Effector memory CD8-positive, alpha-beta T cell (primary cell): ENCODE data around the gene FGF18.

Source experiments
- ATAC-seq: fragments of 150-1000 bp; cut with Tn5 transposase; replicated peaks from 2 replicates; pipeline ENCODE4 v1.10.0; 2021; ENCODE audit warnings: mild to moderate bottlenecking, moderate library complexity
- DNase-seq, 3 experiments: peaks; one replicate each; pipeline ENCODE4 v3.0.0; 2021
- H3K27ac Mint-ChIP-seq, 2 donors: one replicate each; pipeline ENCODE4 v1.8.0; 2022; ENCODE audit warnings: mild to moderate bottlenecking in 2 of 2, mixed read lengths in 2 of 2, moderate library complexity in 2 of 2
- H3K27me3 Mint-ChIP-seq, 2 donors: one replicate each; pipeline ENCODE4 v1.8.0; 2022; ENCODE audit warnings: mixed read lengths in 2 of 2
- H3K36me3 Mint-ChIP-seq: one replicate; pipeline ENCODE4 v1.8.0; 2022; ENCODE audit warnings: mild to moderate bottlenecking, moderate library complexity, mixed read lengths; ENCODE audit not compliant: insufficient read depth
- H3K4me1 Mint-ChIP-seq, 2 donors: one replicate each; pipeline ENCODE4 v1.8.0; 2022; ENCODE audit warnings: low read depth in 2 of 2, mixed read lengths in 2 of 2
- H3K4me3 Mint-ChIP-seq, 2 donors: one replicate each; pipeline ENCODE4 v1.8.0; 2022; ENCODE audit warnings: mild to moderate bottlenecking in 2 of 2, mixed read lengths in 2 of 2, moderate library complexity in 2 of 2
- H3K9me3 Mint-ChIP-seq, 2 donors: one replicate each; pipeline ENCODE4 v1.8.0; 2022; ENCODE audit warnings: mixed read lengths in 2 of 2

Gene FGF18

GRCh38 chr5:171480239-171480638 lies 60.8 kb downstream of the FGF18 start:
- no peak overlapping the region for H3K27ac Mint-ChIP-seq
- no peaks in the 10 kb centered on the region for H3K9me3 Mint-ChIP-seq
- peaks cover 3% of the 10 kb centered on the region for H3K36me3 Mint-ChIP-seq
- peaks cover 4 to 5% of the 10 kb centered on the region in 2 donors for H3K4me1 Mint-ChIP-seq
- no peak for DNase-seq
- ATAC-seq = no peak
- H3K4me3 Mint-ChIP-seq = no peak overlapping the region
- peaks cover 32 to 38% of the 10 kb centered on the region in 2 donors for H3K27me3 Mint-ChIP-seq

- H3K9me3 Mint-ChIP-seq = no peaks in the 10 kb centered on the region
- H3K4me1 Mint-ChIP-seq = peaks cover 4 to 5% of the 10 kb centered on the region in 2 donors
- peaks cover 3% of the 10 kb centered on the region for H3K36me3 Mint-ChIP-seq
- DNase-seq (no peak), ATAC-seq (no peak)
- no peak overlapping the region for H3K4me3 Mint-ChIP-seq
- peaks cover 19 to 47% of the 10 kb centered on the region in 2 donors for H3K27me3 Mint-ChIP-seq
- H3K27ac Mint-ChIP-seq = no peak overlapping the region
Measured at GRCh38 chr5:171481571-171482433, 62.4 kb downstream of the FGF18 start.

GRCh38 chr5:171482434-171482730 lies 62.9 kb downstream of the FGF18 start:
- H3K36me3 Mint-ChIP-seq = peaks cover 3% of the 10 kb centered on the region
- H3K27ac Mint-ChIP-seq = no peak overlapping the region
- H3K4me3 Mint-ChIP-seq = no peak overlapping the region
- H3K4me1 Mint-ChIP-seq = peaks cover 4 to 5% of the 10 kb centered on the region in 2 donors
- no peaks in the 10 kb centered on the region for H3K9me3 Mint-ChIP-seq
- ATAC-seq = no peak
- peaks cover 16 to 52% of the 10 kb centered on the region in 2 donors for H3K27me3 Mint-ChIP-seq
- no peak for DNase-seq

GRCh38 chr5:171483551-171484135 lies 64.2 kb downstream of the FGF18 start:
- ATAC-seq (no peak), DNase-seq (no peak)
- Mint-ChIP-seq H3K4me1 (peaks cover 4 to 5% of the 10 kb centered on the region in 2 donors), H3K36me3 (peaks cover 3% of the 10 kb centered on the region), H3K27ac (no peak overlapping the region), H3K9me3 (no peaks in the 10 kb centered on the region), H3K4me3 (no peak overlapping the region), H3K27me3 (peaks cover 22 to 59% of the 10 kb centered on the region in 2 donors)

GRCh38 chr5:171484460-171484899 lies 65.0 kb downstream of the FGF18 start:
- H3K27me3 Mint-ChIP-seq = peaks cover 24 to 66% of the 10 kb centered on the region in 2 donors
- H3K27ac Mint-ChIP-seq = no peak overlapping the region
- peak; percentile 21 to 44 (median 25) for DNase-seq
- H3K9me3 Mint-ChIP-seq = no peaks in the 10 kb centered on the region
- H3K4me1 Mint-ChIP-seq = peaks cover 4 to 5% of the 10 kb centered on the region in 2 donors
- peaks cover 3% of the 10 kb centered on the region for H3K36me3 Mint-ChIP-seq
- peak; percentile 39 for ATAC-seq
- H3K4me3 Mint-ChIP-seq = no peak overlapping the region

GRCh38 chr5:171485668-171486067 lies 66.2 kb downstream of the FGF18 start:
- Mint-ChIP-seq H3K4me1 (peaks cover 0 to 5% of the 10 kb centered on the region in 2 donors), H3K9me3 (no peaks in the 10 kb centered on the region), H3K27ac (no peak overlapping the region), H3K4me3 (no peak overlapping the region), H3K27me3 (peaks cover 24 to 66% of the 10 kb centered on the region in 2 donors), H3K36me3 (peaks cover 3% of the 10 kb centered on the region)
- DNase-seq = no peak
- ATAC-seq = no peak

GRCh38 chr5:171486613-171487012 lies 67.2 kb downstream of the FGF18 start:
- no peaks in the 10 kb centered on the region for H3K9me3 Mint-ChIP-seq
- peaks cover 23 to 63% of the 10 kb centered on the region in 2 donors for H3K27me3 Mint-ChIP-seq
- H3K27ac Mint-ChIP-seq = no peak overlapping the region
- peaks cover 0 to 5% of the 10 kb centered on the region in 2 donors for H3K4me1 Mint-ChIP-seq
- peaks cover 3% of the 10 kb centered on the region for H3K36me3 Mint-ChIP-seq
- no peak overlapping the region for H3K4me3 Mint-ChIP-seq
- DNase-seq (no peak), ATAC-seq (no peak)

GRCh38 chr5:171488876-171489275 lies 69.4 kb downstream of the FGF18 start:
- peaks cover 0 to 5% of the 10 kb centered on the region in 2 donors for H3K4me1 Mint-ChIP-seq
- no peak for ATAC-seq
- H3K36me3 Mint-ChIP-seq = peaks cover 3% of the 10 kb centered on the region
- no peak overlapping the region for H3K4me3 Mint-ChIP-seq
- H3K9me3 Mint-ChIP-seq = no peaks in the 10 kb centered on the region
- DNase-seq = no peak
- H3K27ac Mint-ChIP-seq = no peak overlapping the region
- H3K27me3 Mint-ChIP-seq = peaks cover 20 to 51% of the 10 kb centered on the region in 2 donors

GRCh38 chr5:171492781-171493180 lies 73.3 kb downstream of the FGF18 start:
- Mint-ChIP-seq H3K27ac (no peak overlapping the region), H3K27me3 (peaks cover 19 to 42% of the 10 kb centered on the region in 2 donors), H3K4me3 (no peak overlapping the region), H3K36me3 (no peaks in the 10 kb centered on the region), H3K9me3 (no peaks in the 10 kb centered on the region), H3K4me1 (no peaks in the 10 kb centered on the region)
- no peak for DNase-seq
- ATAC-seq = no peak

GRCh38 chr5:171493646-171494393 lies 74.4 kb downstream of the FGF18 start:
- Mint-ChIP-seq H3K27me3 (peaks cover 19 to 42% of the 10 kb centered on the region in 2 donors), H3K9me3 (no peaks in the 10 kb centered on the region), H3K4me1 (no peaks in the 10 kb centered on the region), H3K4me3 (no peak overlapping the region), H3K36me3 (no peaks in the 10 kb centered on the region), H3K27ac (no peak overlapping the region)
- ATAC-seq = no peak
- no peak for DNase-seq

GRCh38 chr5:171494452-171495121 lies 75.1 kb downstream of the FGF18 start:
- no peak for ATAC-seq
- Mint-ChIP-seq H3K4me3 (no peak overlapping the region), H3K4me1 (no peaks in the 10 kb centered on the region), H3K9me3 (no peaks in the 10 kb centered on the region), H3K27me3 (peaks cover 19 to 45% of the 10 kb centered on the region in 2 donors), H3K36me3 (no peaks in the 10 kb centered on the region), H3K27ac (no peak overlapping the region)
- no peak for DNase-seq

GRCh38 chr5:171495122-171495700 lies 75.8 kb downstream of the FGF18 start:
- peaks cover 19 to 47% of the 10 kb centered on the region in 2 donors for H3K27me3 Mint-ChIP-seq
- H3K4me3 Mint-ChIP-seq = no peak overlapping the region

GRCh38 chr5:171496456-171496855 lies 77.0 kb downstream of the FGF18 start:
- Mint-ChIP-seq H3K27ac (no peak overlapping the region), H3K4me3 (no peak overlapping the region), H3K9me3 (no peaks in the 10 kb centered on the region), H3K4me1 (no peaks in the 10 kb centered on the region), H3K27me3 (peaks cover 19 to 47% of the 10 kb centered on the region in 2 donors), H3K36me3 (no peaks in the 10 kb centered on the region)
- ATAC-seq (no peak), DNase-seq (no peak)

More at GRCh38 chr5:171495122-171495700, 75.8 kb downstream of the FGF18 start:
- Mint-ChIP-seq H3K9me3 (no peaks in the 10 kb centered on the region), H3K36me3 (no peaks in the 10 kb centered on the region), H3K4me1 (no peaks in the 10 kb centered on the region), H3K27ac (no peak overlapping the region)
- ATAC-seq = no peak
- DNase-seq = no peak
